LNCaP clone FGC (cell line): Measurements from ENCODE around the gene LRRK2.

Experiments
- DNase-seq: peaks from one replicate; pipeline ENCODE4 v3.0.0-alpha.2; 2011; ENCODE audit warnings: low read depth
- H3K4me3 ChIP-seq: 2 replicates; pipeline ENCODE4 v1.5.1; 2011; ENCODE audit warnings: mild to moderate bottlenecking, low read depth, low read length, control low read depth
- CTCF ChIP-seq: IDR thresholded peaks from 2 replicates; pipeline ENCODE4 v1.5.1; 2012; ENCODE audit warnings: mild to moderate bottlenecking; ENCODE audit not compliant: control insufficient read depth, insufficient read depth; ENCODE audit errors: extremely low read depth

The LRRK2 gene

GRCh38 chr12:40184493-40185302 is 40.1 kb upstream of the LRRK2 start:
- no peak overlapping the region for H3K4me3 ChIP-seq
- no peak for TF ChIP-seq CTCF
- no peak for DNase-seq

- no peak overlapping the region for H3K4me3 ChIP-seq
- no peak for TF ChIP-seq CTCF
- no peak for DNase-seq
Observed at GRCh38 chr12:40185303-40185693, 39.5 kb upstream of the LRRK2 start.

- TF ChIP-seq CTCF: no peak
- no peak for DNase-seq
- no peak overlapping the region for H3K4me3 ChIP-seq
Observed at GRCh38 chr12:40188558-40189320, 36.1 kb upstream of the LRRK2 start.

- TF ChIP-seq CTCF: no peak
- DNase-seq: no peak
- H3K4me3 ChIP-seq: no peak overlapping the region
Observed at GRCh38 chr12:40192704-40193255, 32.0 kb upstream of the LRRK2 start.

GRCh38 chr12:40194846-40195245 is 30.0 kb upstream of the LRRK2 start:
- DNase-seq: no peak
- TF ChIP-seq CTCF: no peak
- H3K4me3 ChIP-seq: no peak overlapping the region

- TF ChIP-seq CTCF: no peak
- no peak for DNase-seq
- H3K4me3 ChIP-seq: no peak overlapping the region
Observed at GRCh38 chr12:40197590-40197989, 27.2 kb upstream of the LRRK2 start.
